Measurements from ENCODE around the gene HBM. TPM values are rescaled to one million over a fixed set of nuclear protein-coding genes. Genes with fewer than 3 reads are reported as not detected.
"Not testable (repeated sequence)": the region's sequence is repeated elsewhere in the genome, so short reads cannot be mapped to it uniquely, and the experiment has no call there.

The HBM gene
- total RNA-seq, 1 experiment from 2014 or later, result not detected

- TF ChIP-seq EZH2 (IDR thresholded peaks at IDR 0.05; ENCODE audit: borderline replicate concordance, low read depth, low read length, poor library complexity, severe bottlenecking), result no peak
- no peak for TF ChIP-seq CTCF (conservative IDR thresholded peaks at IDR 0.05; ENCODE audit: low read depth, low read length)
- BruUV-seq (replicated peaks), result no TSS peak
- peaks cover 20% of the 10 kb centered on the region for H3K27me3 ChIP-seq (replicated peaks; ENCODE audit: insufficient read depth, low read depth, low read length, poor library complexity)
- H3K4me1 ChIP-seq (ENCODE audit: insufficient read depth, low read length, poor library complexity, severe bottlenecking), result peaks cover 22% of the 10 kb centered on the region
- peak; percentile 36 for DNase-seq (ENCODE audit: low spot score)
- no peaks in the 10 kb centered on the region for H3K9me3 ChIP-seq (ENCODE audit: low read depth, low read length, poor library complexity, severe bottlenecking)
- intact Hi-C loops (cut with micrococcal nuclease; ENCODE audit: unreplicated experiment), result no loop called here
- H3K27ac ChIP-seq (ENCODE audit: low read depth, low read length, poor library complexity, severe bottlenecking), result no peak overlapping the region
- POLR2A ChIA-PET (ENCODE audit: low non-redundant PET), result no interaction called here
- no peaks in the 10 kb centered on the region for H3K36me3 ChIP-seq (ENCODE audit: insufficient read depth, low read length, poor library complexity, severe bottlenecking)
- CTCF ChIA-PET, result no interaction called here
- H3K4me3 ChIP-seq (ENCODE audit: low read depth, low read length, poor library complexity, severe bottlenecking), result no peak overlapping the region
Measured at GRCh38 chr16:168424-168823, 2.6 kb downstream of the HBM start.

GRCh38 chr16:169014-169413, 3.2 kb downstream of the HBM start:
- intact Hi-C loops (cut with micrococcal nuclease; ENCODE audit: unreplicated experiment), result no loop called here
- ChIA-PET CTCF (no interaction called here), POLR2A (ENCODE audit: low non-redundant PET) (no interaction called here)
- TF ChIP-seq EZH2 (IDR thresholded peaks at IDR 0.05; ENCODE audit: borderline replicate concordance, low read depth, low read length, poor library complexity, severe bottlenecking) (no peak), CTCF (conservative IDR thresholded peaks at IDR 0.05; ENCODE audit: low read depth, low read length) (no peak)
- no TSS peak for BruUV-seq (replicated peaks)
- Histone ChIP-seq H3K4me3 (ENCODE audit: low read depth, low read length, poor library complexity, severe bottlenecking) (no peak overlapping the region), H3K4me1 (ENCODE audit: insufficient read depth, low read length, poor library complexity, severe bottlenecking) (peaks cover 22% of the 10 kb centered on the region), H3K9me3 (ENCODE audit: low read depth, low read length, poor library complexity, severe bottlenecking) (no peaks in the 10 kb centered on the region), H3K36me3 (ENCODE audit: insufficient read depth, low read length, poor library complexity, severe bottlenecking) (no peaks in the 10 kb centered on the region), H3K27me3 (replicated peaks; ENCODE audit: insufficient read depth, low read depth, low read length, poor library complexity) (peaks cover 20% of the 10 kb centered on the region), H3K27ac (ENCODE audit: low read depth, low read length, poor library complexity, severe bottlenecking) (no peak overlapping the region)
- DNase-seq (ENCODE audit: low spot score), result no peak

DNA sequence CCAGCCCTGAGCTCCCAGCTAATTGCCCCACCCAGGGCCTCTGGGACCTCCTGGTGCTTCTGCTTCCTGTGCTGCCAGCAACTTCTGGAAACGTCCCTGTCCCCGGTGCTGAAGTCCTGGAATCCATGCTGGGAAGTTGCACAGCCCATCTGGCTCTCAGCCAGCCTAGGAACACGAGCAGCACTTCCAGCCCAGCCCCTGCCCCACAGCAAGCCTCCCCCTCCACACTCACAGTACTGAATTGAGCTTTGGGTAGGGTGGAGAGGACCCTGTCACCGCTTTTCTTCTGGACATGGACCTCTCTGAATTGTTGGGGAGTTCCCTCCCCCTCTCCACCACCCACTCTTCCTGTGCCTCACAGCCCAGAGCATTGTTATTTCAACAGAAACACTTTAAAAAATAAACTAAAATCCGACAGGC, 4.3 kb downstream of the HBM start:
- POLR2A ChIA-PET (ENCODE audit: low non-redundant PET); H3K27ac ChIP-seq (ENCODE audit: low read depth, low read length, poor library complexity, severe bottlenecking); H3K36me3 ChIP-seq (ENCODE audit: insufficient read depth, low read length, poor library complexity, severe bottlenecking); intact Hi-C loops (cut with micrococcal nuclease; ENCODE audit: unreplicated experiment); BruUV-seq (replicated peaks); CTCF ChIA-PET; H3K4me3 ChIP-seq (ENCODE audit: low read depth, low read length, poor library complexity, severe bottlenecking); H3K9me3 ChIP-seq (ENCODE audit: low read depth, low read length, poor library complexity, severe bottlenecking): not testable (repeated sequence)
- peak; percentile 74 for DNase-seq (ENCODE audit: low spot score)
- Histone ChIP-seq H3K27me3 (replicated peaks; ENCODE audit: insufficient read depth, low read depth, low read length, poor library complexity) (peaks cover 20% of the 10 kb centered on the region), H3K4me1 (ENCODE audit: insufficient read depth, low read length, poor library complexity, severe bottlenecking) (peaks cover 31% of the 10 kb centered on the region)

GRCh38 chr16:170788-171187, 5.0 kb downstream of the HBM start:
- no peak for DNase-seq (ENCODE audit: low spot score)
- H3K9me3 ChIP-seq (ENCODE audit: low read depth, low read length, poor library complexity, severe bottlenecking), result no peaks in the 10 kb centered on the region
- H3K4me3 ChIP-seq (ENCODE audit: low read depth, low read length, poor library complexity, severe bottlenecking), result no peak overlapping the region
- CTCF ChIA-PET, result no interaction called here
- no TSS peak for BruUV-seq (replicated peaks)
- intact Hi-C loops (cut with micrococcal nuclease; ENCODE audit: unreplicated experiment), result no loop called here
- POLR2A ChIA-PET (ENCODE audit: low non-redundant PET), result no interaction called here
- H3K4me1 ChIP-seq (ENCODE audit: insufficient read depth, low read length, poor library complexity, severe bottlenecking), result peaks cover 30% of the 10 kb centered on the region
- TF ChIP-seq EZH2 (IDR thresholded peaks at IDR 0.05; ENCODE audit: borderline replicate concordance, low read depth, low read length, poor library complexity, severe bottlenecking), result no peak
- no peak for TF ChIP-seq CTCF (conservative IDR thresholded peaks at IDR 0.05; ENCODE audit: low read depth, low read length)
- H3K36me3 ChIP-seq (ENCODE audit: insufficient read depth, low read length, poor library complexity, severe bottlenecking), result no peaks in the 10 kb centered on the region
- no peak overlapping the region for H3K27ac ChIP-seq (ENCODE audit: low read depth, low read length, poor library complexity, severe bottlenecking)
- H3K27me3 ChIP-seq (replicated peaks; ENCODE audit: insufficient read depth, low read depth, low read length, poor library complexity), result peaks cover 14% of the 10 kb centered on the region

- peaks cover 28% of the 10 kb centered on the region for H3K4me1 ChIP-seq (ENCODE audit: insufficient read depth, low read length, poor library complexity, severe bottlenecking)
- POLR2A ChIA-PET (ENCODE audit: low non-redundant PET); H3K36me3 ChIP-seq (ENCODE audit: insufficient read depth, low read length, poor library complexity, severe bottlenecking); H3K4me3 ChIP-seq (ENCODE audit: low read depth, low read length, poor library complexity, severe bottlenecking); DNase-seq (ENCODE audit: low spot score); H3K27ac ChIP-seq (ENCODE audit: low read depth, low read length, poor library complexity, severe bottlenecking); intact Hi-C loops (cut with micrococcal nuclease; ENCODE audit: unreplicated experiment); BruUV-seq (replicated peaks); H3K9me3 ChIP-seq (ENCODE audit: low read depth, low read length, poor library complexity, severe bottlenecking); H3K27me3 ChIP-seq (replicated peaks; ENCODE audit: insufficient read depth, low read depth, low read length, poor library complexity): not testable (repeated sequence)
- CTCF ChIA-PET, result interaction anchor here (0.7 kb wide), 1 partner anchor 15 kb away, joined by 3 read pairs; no protein-coding TSS in a partner anchor
Measured at GRCh38 chr16:172374-172941, 6.7 kb downstream of the HBM start, which contains the start of gene HBA2. TSS of gene HBA2 (plus strand) at chr16:172876. CDS start at chr16:172913, 37 bp downstream.

Measured in A673 (cell line).